OCI-LY1 (cell line): ENCODE measurements around the gene CCND1.

ENCODE experiments used
- H2AFZ ChIP-seq: fragments of 200-600 bp; sonication (generic), shearing (Covaris generic); 2 replicates; pipeline ENCODE4 v1.6.0; 2014; ENCODE audit warnings: antibody characterized with exemption, mild to moderate bottlenecking, low read length
- H3F3A ChIP-seq: fragments of 200-600 bp; sonication (generic), shearing (Covaris generic); 2 replicates; pipeline ENCODE4 v1.6.0; 2014; ENCODE audit warnings: mild to moderate bottlenecking, antibody characterized with exemption, low read length, moderate library complexity; ENCODE audit not compliant: insufficient read depth
- H3K27ac ChIP-seq: fragments of 200-600 bp; sonication (generic); 2 replicates; pipeline ENCODE4 v1.5.1; 2014; ENCODE audit warnings: low read length, mixed run types, mild to moderate bottlenecking, low read depth; ENCODE audit not compliant: poor library complexity, severe bottlenecking
- H3K27me3 ChIP-seq: fragments of 200-600 bp; sonication (generic); 2 replicates; pipeline ENCODE4 v1.6.0; 2014; ENCODE audit warnings: antibody characterized with exemption, mild to moderate bottlenecking, low read length, moderate library complexity; ENCODE audit not compliant: insufficient read depth
- H3K36me3 ChIP-seq: fragments of 200-600 bp; sonication (generic); 2 replicates; pipeline ENCODE4 v1.6.1; 2014; ENCODE audit warnings: mild to moderate bottlenecking, antibody characterized with exemption, low read length, moderate library complexity, mixed read lengths; ENCODE audit not compliant: insufficient read depth
- H3K4me1 ChIP-seq: fragments of 200-600 bp; sonication (generic); 2 replicates; pipeline ENCODE4 v1.5.1; 2014; ENCODE audit warnings: mild to moderate bottlenecking, low read length, moderate library complexity; ENCODE audit not compliant: insufficient read depth, severe bottlenecking
- H3K4me2 ChIP-seq: fragments of 200-600 bp; sonication (generic), shearing (Covaris generic); 2 replicates; pipeline ENCODE4 v1.6.1; 2014; ENCODE audit warnings: low read length
- H3K4me3 ChIP-seq: fragments of 200-600 bp; sonication (generic); 2 replicates; pipeline ENCODE4 v1.5.1; 2014; ENCODE audit warnings: low read length, low read depth, mild to moderate bottlenecking, mixed read lengths; ENCODE audit not compliant: poor library complexity, severe bottlenecking
- H3K79me2 ChIP-seq: fragments of 200-600 bp; shearing (Covaris generic); 2 replicates; pipeline ENCODE4 v1.6.1; 2016; ENCODE audit warnings: mixed run types, low read length, mixed read lengths; ENCODE audit not compliant: insufficient read depth
- H3K9ac ChIP-seq: fragments of 200-600 bp; sonication (generic), shearing (Covaris generic); 2 replicates; pipeline ENCODE4 v1.6.1; 2014; ENCODE audit warnings: mild to moderate bottlenecking, low read length, mixed read lengths
- H3K9me2 ChIP-seq: fragments of 200-600 bp; sonication (generic), shearing (Covaris generic); 2 replicates; pipeline ENCODE4 v1.6.1; 2014; ENCODE audit warnings: low read depth, mild to moderate bottlenecking, low read length, mixed read lengths
- H3K9me3 ChIP-seq: fragments of 200-600 bp; shearing (Covaris generic); 2 replicates; pipeline ENCODE4 v1.6.1; 2014; ENCODE audit warnings: low read length, mixed read lengths
- H4K20me1 ChIP-seq: fragments of 200-600 bp; sonication (generic), shearing (Covaris generic); 2 replicates; pipeline ENCODE4 v1.6.0; 2016; ENCODE audit warnings: mild to moderate bottlenecking, low read length; ENCODE audit not compliant: insufficient read depth
- EZH2 ChIP-seq: fragments of 200-600 bp; sonication (generic), shearing (Covaris generic); IDR thresholded peaks from 2 replicates; pipeline ENCODE4 v1.8.0; 2017; ENCODE audit warnings: borderline replicate concordance, mixed run types, mild to moderate bottlenecking, antibody characterized with exemption, low read length, moderate library complexity, mixed read lengths
- TF ChIP-seq, protein P1 (sequence below): fragments of 200-600 bp; sonication (generic), shearing (Covaris generic); IDR thresholded peaks from 2 replicates; pipeline ENCODE4 v1.5.1; 2017; ENCODE audit warnings: mild to moderate bottlenecking, antibody characterized with exemption, low read length, moderate library complexity, mixed read lengths

The CCND1 gene

GRCh38 chr11:69599502-69599901, 41.5 kb upstream of the CCND1 start:
- Histone ChIP-seq H3K36me3 (no peaks in the 10 kb centered on the region), H3F3A (no peaks in the 10 kb centered on the region), H3K9ac (no peak overlapping the region), H3K27me3 (no peaks in the 10 kb centered on the region), H4K20me1 (no peaks in the 10 kb centered on the region), H3K4me2 (no peak overlapping the region), H3K79me2 (no peaks in the 10 kb centered on the region), H3K4me3 (no peak overlapping the region), H3K9me3 (no peaks in the 10 kb centered on the region), H2AFZ (no peak overlapping the region), H3K27ac (no peak overlapping the region), H3K4me1 (no peaks in the 10 kb centered on the region), H3K9me2 (no peaks in the 10 kb centered on the region)
- TF ChIP-seq, protein P1, sequence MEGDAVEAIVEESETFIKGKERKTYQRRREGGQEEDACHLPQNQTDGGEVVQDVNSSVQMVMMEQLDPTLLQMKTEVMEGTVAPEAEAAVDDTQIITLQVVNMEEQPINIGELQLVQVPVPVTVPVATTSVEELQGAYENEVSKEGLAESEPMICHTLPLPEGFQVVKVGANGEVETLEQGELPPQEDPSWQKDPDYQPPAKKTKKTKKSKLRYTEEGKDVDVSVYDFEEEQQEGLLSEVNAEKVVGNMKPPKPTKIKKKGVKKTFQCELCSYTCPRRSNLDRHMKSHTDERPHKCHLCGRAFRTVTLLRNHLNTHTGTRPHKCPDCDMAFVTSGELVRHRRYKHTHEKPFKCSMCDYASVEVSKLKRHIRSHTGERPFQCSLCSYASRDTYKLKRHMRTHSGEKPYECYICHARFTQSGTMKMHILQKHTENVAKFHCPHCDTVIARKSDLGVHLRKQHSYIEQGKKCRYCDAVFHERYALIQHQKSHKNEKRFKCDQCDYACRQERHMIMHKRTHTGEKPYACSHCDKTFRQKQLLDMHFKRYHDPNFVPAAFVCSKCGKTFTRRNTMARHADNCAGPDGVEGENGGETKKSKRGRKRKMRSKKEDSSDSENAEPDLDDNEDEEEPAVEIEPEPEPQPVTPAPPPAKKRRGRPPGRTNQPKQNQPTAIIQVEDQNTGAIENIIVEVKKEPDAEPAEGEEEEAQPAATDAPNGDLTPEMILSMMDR = no peak
- no peak for TF ChIP-seq EZH2

DNA sequence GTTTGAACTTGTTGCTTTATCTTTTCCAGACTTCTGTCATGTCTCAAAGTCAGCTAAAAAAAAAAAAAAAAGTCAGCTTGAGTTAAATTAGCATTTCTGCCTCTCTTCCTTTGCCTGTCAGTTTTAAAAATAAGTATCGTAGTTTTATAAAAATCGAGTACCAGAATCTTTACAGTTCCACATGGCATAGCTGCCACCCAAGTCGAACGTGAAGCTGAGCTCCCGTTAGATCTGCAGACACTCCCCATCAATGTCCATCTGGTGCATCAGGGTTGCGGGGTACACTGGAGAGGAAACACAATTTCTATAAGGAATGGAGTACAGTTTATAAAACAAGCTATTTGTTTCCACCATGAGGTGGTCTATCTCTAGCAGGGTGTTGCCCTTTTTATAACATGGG, 41.0 kb upstream of the CCND1 start:
- Histone ChIP-seq H3K9me3 (no peaks in the 10 kb centered on the region), H3K79me2 (no peaks in the 10 kb centered on the region), H2AFZ (no peak overlapping the region), H3K4me1 (no peaks in the 10 kb centered on the region), H3K36me3 (no peaks in the 10 kb centered on the region), H3K4me2 (no peak overlapping the region), H3F3A (no peaks in the 10 kb centered on the region), H3K27me3 (no peaks in the 10 kb centered on the region), H3K9me2 (no peaks in the 10 kb centered on the region), H4K20me1 (no peaks in the 10 kb centered on the region), H3K27ac (no peak overlapping the region), H3K9ac (no peak overlapping the region), H3K4me3 (no peak overlapping the region)
- no peak for TF ChIP-seq EZH2
- TF ChIP-seq, protein P1 = no peak

DNA sequence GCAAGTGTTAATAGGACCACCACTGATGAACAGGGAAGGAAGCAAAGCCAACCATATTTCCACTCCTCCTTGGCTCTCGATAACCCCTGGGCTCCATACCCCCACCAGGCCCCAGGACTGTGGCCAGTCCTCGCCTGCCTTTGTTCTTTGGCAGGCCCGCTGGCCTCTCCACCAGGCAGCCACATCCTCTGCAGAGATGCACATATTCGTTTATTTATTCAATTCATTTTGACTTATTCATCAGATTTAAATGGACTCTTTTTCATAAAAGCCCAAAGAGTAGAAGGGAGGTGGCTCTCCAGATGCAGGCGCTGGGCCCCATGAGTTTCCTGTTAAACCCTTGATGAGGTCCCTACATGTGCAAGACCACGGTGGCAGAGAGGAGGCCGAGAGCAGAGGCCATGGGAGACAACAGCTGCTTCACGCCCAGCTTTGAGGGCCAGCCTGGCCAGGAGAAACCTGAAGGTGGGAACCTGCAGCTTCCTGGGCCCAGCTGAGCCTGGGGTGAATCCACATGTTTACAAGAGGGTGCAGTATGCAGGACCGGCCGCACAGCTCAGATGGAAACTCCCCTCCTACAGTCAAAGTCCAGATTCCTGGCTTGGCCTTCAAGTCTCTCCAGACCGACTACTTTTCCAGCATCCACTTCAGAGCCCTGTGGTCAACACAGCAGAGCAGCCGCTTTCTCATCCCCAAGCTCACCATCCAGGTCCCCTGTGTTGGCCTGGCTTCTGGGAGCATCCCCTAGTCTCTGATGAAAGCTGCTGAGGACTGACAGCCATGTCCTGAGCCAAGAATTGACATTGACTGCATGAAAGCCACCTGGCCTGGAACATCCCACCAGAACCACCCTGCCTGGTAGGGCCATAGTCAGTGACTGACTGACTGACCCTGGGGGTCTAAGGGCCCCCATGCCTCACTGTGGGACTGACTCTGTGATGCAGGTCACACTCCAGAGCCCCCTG, 39.7 kb upstream of the CCND1 start:
- H3K27ac ChIP-seq = no peak overlapping the region
- TF ChIP-seq, protein P1 = no peak
- no peak for TF ChIP-seq EZH2
- H3K4me1 ChIP-seq = no peaks in the 10 kb centered on the region
- no peaks in the 10 kb centered on the region for H3K9me3 ChIP-seq
- H3K4me3 ChIP-seq = no peak overlapping the region
- no peak overlapping the region for H3K9ac ChIP-seq
- H3K9me2 ChIP-seq = no peaks in the 10 kb centered on the region
- no peak overlapping the region for H3K4me2 ChIP-seq
- H2AFZ ChIP-seq = no peak overlapping the region
- no peaks in the 10 kb centered on the region for H3K36me3 ChIP-seq
- H3K27me3 ChIP-seq = no peaks in the 10 kb centered on the region
- no peaks in the 10 kb centered on the region for H4K20me1 ChIP-seq
- H3F3A ChIP-seq = no peaks in the 10 kb centered on the region
- no peaks in the 10 kb centered on the region for H3K79me2 ChIP-seq
